Fibroblast of pulmonary artery (primary cell): Measurements from ENCODE around the gene EEPD1.

ENCODE experiments used
- DNase-seq: peaks from one replicate; pipeline ENCODE4 v3.0.0-alpha.2; 2010; ENCODE audit warnings: low read depth
- H3K4me3 ChIP-seq: replicated peaks from 2 replicates; pipeline ENCODE4 v1.5.1; 2011; ENCODE audit warnings: low read depth, mild to moderate bottlenecking, control low read depth, low read length, moderate library complexity
- TF ChIP-seq, protein P1 (sequence below): IDR thresholded peaks from 2 replicates; pipeline ENCODE4 v1.5.1; 2011; ENCODE audit warnings: mild to moderate bottlenecking, control low read depth, low read length, inconsistent platforms; ENCODE audit errors: missing control alignments

EEPD1 gene

GRCh38 chr7:36201122-36201723, 48.2 kb downstream of the EEPD1 start:
- H3K4me3 ChIP-seq: no peak overlapping the region
- TF ChIP-seq, protein P1, sequence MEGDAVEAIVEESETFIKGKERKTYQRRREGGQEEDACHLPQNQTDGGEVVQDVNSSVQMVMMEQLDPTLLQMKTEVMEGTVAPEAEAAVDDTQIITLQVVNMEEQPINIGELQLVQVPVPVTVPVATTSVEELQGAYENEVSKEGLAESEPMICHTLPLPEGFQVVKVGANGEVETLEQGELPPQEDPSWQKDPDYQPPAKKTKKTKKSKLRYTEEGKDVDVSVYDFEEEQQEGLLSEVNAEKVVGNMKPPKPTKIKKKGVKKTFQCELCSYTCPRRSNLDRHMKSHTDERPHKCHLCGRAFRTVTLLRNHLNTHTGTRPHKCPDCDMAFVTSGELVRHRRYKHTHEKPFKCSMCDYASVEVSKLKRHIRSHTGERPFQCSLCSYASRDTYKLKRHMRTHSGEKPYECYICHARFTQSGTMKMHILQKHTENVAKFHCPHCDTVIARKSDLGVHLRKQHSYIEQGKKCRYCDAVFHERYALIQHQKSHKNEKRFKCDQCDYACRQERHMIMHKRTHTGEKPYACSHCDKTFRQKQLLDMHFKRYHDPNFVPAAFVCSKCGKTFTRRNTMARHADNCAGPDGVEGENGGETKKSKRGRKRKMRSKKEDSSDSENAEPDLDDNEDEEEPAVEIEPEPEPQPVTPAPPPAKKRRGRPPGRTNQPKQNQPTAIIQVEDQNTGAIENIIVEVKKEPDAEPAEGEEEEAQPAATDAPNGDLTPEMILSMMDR: no peak
- no peak for DNase-seq

DNA sequence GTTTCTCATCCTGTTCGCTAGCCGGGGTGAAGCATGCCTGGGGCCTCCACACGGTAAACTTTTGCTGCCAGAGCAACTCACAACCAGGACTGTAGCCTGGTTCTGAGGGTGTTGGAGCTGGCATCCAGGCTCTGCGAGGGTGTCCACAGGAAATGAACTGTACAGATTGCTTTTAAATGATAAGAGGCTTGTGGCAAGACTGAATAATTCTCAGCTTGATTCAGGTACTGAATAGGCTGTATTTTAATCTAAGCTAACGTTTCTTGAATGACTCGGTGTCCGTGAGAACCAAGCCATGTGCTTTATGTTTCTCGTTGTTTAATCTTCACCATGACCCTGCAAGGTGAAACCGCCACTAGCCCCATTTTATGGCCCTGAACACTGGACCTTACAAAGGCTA, 49.3 kb downstream of the EEPD1 start:
- H3K4me3 ChIP-seq: no peak overlapping the region
- DNase-seq: no peak
- TF ChIP-seq, protein P1: no peak

GRCh38 chr7:36203071-36203790, 50.2 kb downstream of the EEPD1 start:
- no peak overlapping the region for H3K4me3 ChIP-seq
- DNase-seq: no peak
- TF ChIP-seq, protein P1: no peak

GRCh38 chr7:36204044-36204663, 51.1 kb downstream of the EEPD1 start:
- H3K4me3 ChIP-seq: no peak overlapping the region
- DNase-seq: no peak
- TF ChIP-seq, protein P1: no peak

DNA sequence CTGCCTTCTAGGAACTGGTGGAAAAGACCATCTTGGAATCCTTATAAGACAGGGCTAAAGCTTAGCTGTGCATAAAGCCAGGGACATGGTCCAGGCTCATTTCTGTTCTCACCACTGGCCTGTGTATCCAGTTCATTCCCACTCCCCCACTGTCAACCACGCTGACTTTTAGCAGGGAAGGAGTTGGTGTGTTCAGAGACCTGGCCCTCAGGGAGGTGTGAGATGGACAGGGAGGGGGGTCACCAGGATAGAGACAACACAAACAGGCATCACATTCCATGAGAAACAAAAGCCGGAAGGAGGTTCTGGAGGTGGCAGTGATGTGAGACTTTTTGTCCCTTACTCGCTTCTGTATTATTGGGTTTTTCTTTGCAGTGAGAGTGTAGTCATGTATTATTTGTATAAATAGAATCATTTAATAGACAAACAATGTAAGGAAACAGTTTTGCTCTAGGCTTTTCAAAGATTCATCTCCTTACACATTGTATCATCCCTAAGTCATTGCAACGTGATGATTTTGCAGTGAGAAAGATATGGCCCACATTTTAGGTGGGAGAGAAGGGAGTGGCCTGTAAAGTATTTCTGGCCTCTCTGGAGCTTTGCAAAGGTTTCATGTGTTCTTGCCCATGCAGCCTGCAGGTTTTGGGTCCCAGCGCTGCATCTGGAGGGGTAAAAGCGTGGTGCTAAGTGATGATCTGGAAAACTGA, 52.0 kb downstream of the EEPD1 start:
- H3K4me3 ChIP-seq: no peak overlapping the region
- no peak for DNase-seq
- TF ChIP-seq, protein P1: no peak

- DNase-seq: no peak
- TF ChIP-seq, protein P1: no peak
- H3K4me3 ChIP-seq: no peak overlapping the region
Observed at GRCh38 chr7:36205803-36206202, 52.7 kb downstream of the EEPD1 start.
